HepG2 (cell line): Measurements from ENCODE around the gene SLC17A9. TPM values are rescaled to one million over a fixed set of nuclear protein-coding genes. Genes with fewer than 3 reads are reported as not detected.

Source experiments
- ATF3 ChIP-seq: sonication (generic); formaldehyde crosslinking; IDR thresholded peaks from 2 replicates; pipeline ENCODE4 v1.4.0; 2020; ENCODE audit warnings: missing genetic modification reagents
- CCAR2 ChIP-seq: fragments of 200-400 bp; formaldehyde crosslinking; optimal IDR thresholded peaks from 2 replicates; pipeline ENCODE3; 2018; ENCODE audit warnings: low read depth, mild to moderate bottlenecking, low read length, moderate library complexity
- DNMT1 ChIP-seq: sonication (generic); formaldehyde crosslinking; IDR thresholded peaks from 2 replicates; pipeline ENCODE4 v1.5.1; 2020; ENCODE audit warnings: mild to moderate bottlenecking, missing genetic modification reagents
- EP300 ChIP-seq, 3 experiments: sonication (generic) in 1 of 3; formaldehyde crosslinking in 1 of 3; IDR thresholded peaks; 2 replicates each; pipeline versions ENCODE4 v1.5.1 to v1.6.1; 2011 to 2020; ENCODE audit warnings: low read depth in 2 of 3, low read length in 2 of 3, borderline replicate concordance in 1 of 3, improper control_type of control experiment in 1 of 3, mild to moderate bottlenecking in 1 of 3, missing genetic modification reagents in 1 of 3, moderate library complexity in 1 of 3
- EZH2 ChIP-seq: conservative IDR thresholded peaks from 2 replicates; pipeline ENCODE4 v1.6.1; 2012; ENCODE audit warnings: mild to moderate bottlenecking, low read depth, low read length, moderate library complexity
- GPN1 ChIP-seq: sonication (generic); formaldehyde crosslinking; IDR thresholded peaks from 2 replicates; pipeline ENCODE4 v1.5.1; 2020; ENCODE audit warnings: missing genetic modification reagents, borderline replicate concordance
- HOMEZ ChIP-seq: IDR thresholded peaks from 2 replicates; pipeline ENCODE4 v1.6.1; 2016; ENCODE audit warnings: low read depth
- IRX3 ChIP-seq: sonication (generic); formaldehyde crosslinking; IDR thresholded peaks from 2 replicates; pipeline ENCODE4 v1.8.1; 2023; ENCODE audit warnings: mild to moderate bottlenecking, low read depth, missing genetic modification reagents, borderline replicate concordance
- KAT7 ChIP-seq: IDR thresholded peaks from 2 replicates; pipeline ENCODE4 v1.6.1; 2018; ENCODE audit warnings: borderline replicate concordance, missing compliant biosample characterization
- LRRFIP1 ChIP-seq: sonication (generic); formaldehyde crosslinking; conservative IDR thresholded peaks from 2 replicates; pipeline ENCODE4 v1.4.0; 2020; ENCODE audit warnings: missing genetic modification reagents
- MIXL1 ChIP-seq: IDR thresholded peaks from 2 replicates; pipeline ENCODE4 v1.6.1; 2016
- MXD4 ChIP-seq: IDR thresholded peaks from 2 replicates; pipeline ENCODE4 v1.6.1; 2016; ENCODE audit warnings: mild to moderate bottlenecking, missing biosample characterization, missing genetic modification reagents
- NAIF1 ChIP-seq: sonication (generic); formaldehyde crosslinking; IDR thresholded peaks from 2 replicates; pipeline ENCODE4 v1.5.0; 2020; ENCODE audit warnings: mild to moderate bottlenecking, missing genetic modification reagents, borderline replicate concordance
- NRL ChIP-seq: sonication (generic); formaldehyde crosslinking; IDR thresholded peaks from 2 replicates; pipeline ENCODE4 v1.5.0; 2020; ENCODE audit warnings: missing genetic modification reagents, mild to moderate bottlenecking, moderate library complexity, borderline replicate concordance
- PCBP2 ChIP-seq: fragments of 200-400 bp; formaldehyde crosslinking; optimal IDR thresholded peaks from 2 replicates; pipeline ENCODE3; 2018; ENCODE audit warnings: low read length, low read depth; ENCODE audit not compliant: poor library complexity, severe bottlenecking
- PLSCR1 ChIP-seq: sonication (generic); formaldehyde crosslinking; IDR thresholded peaks from 2 replicates; pipeline ENCODE4 v1.5.0; 2020; ENCODE audit warnings: missing genetic modification reagents, mild to moderate bottlenecking, borderline replicate concordance
- RFX3 ChIP-seq: IDR thresholded peaks from 2 replicates; pipeline ENCODE4 v1.6.1; 2016; ENCODE audit warnings: missing biosample characterization, missing genetic modification reagents
- SP1 ChIP-seq, 2 experiments: fragments of 450-650 bp in 1 of 2; sonication (generic) in 1 of 2; formaldehyde crosslinking in 1 of 2; IDR thresholded peaks; 2 replicates each; pipeline versions ENCODE4 v1.4.0 to v1.6.1; 2016 to 2020; ENCODE audit warnings: missing genetic modification reagents in 1 of 2
- TERF1 ChIP-seq: sonication (generic); formaldehyde crosslinking; IDR thresholded peaks from 2 replicates; pipeline ENCODE4 v1.8.0; 2022; ENCODE audit warnings: mild to moderate bottlenecking, missing genetic modification reagents, moderate library complexity
- ZBTB38 ChIP-seq: sonication (generic); formaldehyde crosslinking; IDR thresholded peaks from 2 replicates; pipeline ENCODE4 v1.5.1; 2020; ENCODE audit warnings: mild to moderate bottlenecking, missing genetic modification reagents
- ZNF543 ChIP-seq: sonication (generic); formaldehyde crosslinking; IDR thresholded peaks from 2 replicates; pipeline ENCODE4 v1.4.0; 2020; ENCODE audit warnings: mild to moderate bottlenecking, missing genetic modification reagents
- ZNF550 ChIP-seq: sonication (generic); formaldehyde crosslinking; IDR thresholded peaks from 2 replicates; pipeline ENCODE4 v1.4.0; 2020; ENCODE audit warnings: mild to moderate bottlenecking, missing genetic modification reagents, borderline replicate concordance
- polyA plus RNA-seq, 8 experiments: library from polyadenylated mRNA; depleted of rRNA in 3 of 8; stranded (reverse) in 7 of 8; unstranded in 1 of 8; fragments of >200 nt; fragmentation: Illumina TruSeq in 4 of 8; extraction: Trizol in 4 of 8; gene quantifications; 2 replicates each; pipeline versions ENCODE4 v1.2.1 to v1.2.3, GENCODE V29; 2011 to 2016; ENCODE audit warnings: low read depth in 4 of 8, missing spikeins in 1 of 8, mixed read lengths in 1 of 8; ENCODE audit not compliant: insufficient read depth in 1 of 8
- total RNA-seq, 5 experiments: library from RNA; depleted of rRNA; stranded (reverse); fragments of >200 nt; fragmentation: Illumina TruSeq; extraction: Trizol; gene quantifications; 2 replicates each; pipeline ENCODE4 v1.2.3, GENCODE V29; 2016; ENCODE audit warnings: low read depth in 1 of 5

SLC17A9 gene
- total and polyA plus RNA-seq, 2 of the 13 experiments (the other 11 are each of a cell fraction or from before 2014, with no cell fraction given), result 110 to 191 TPM

- TF ChIP-seq TERF1 (CRISPR knock-in tag) (no peak), MIXL1 (CRISPR knock-in tag) (peak; percentile 98), CCAR2 (no peak), ZNF543 (CRISPR knock-in tag) (peak; percentile 80; the same call in 1 of the 2 replicates), SP1 (IDR thresholded peaks at IDR 0.05) (no peak), SP1 (CRISPR knock-in tag; IDR thresholded peaks at IDR 0.05) (peak; percentile 59), EP300 (IDR thresholded peaks at IDR 0.05; ENCODE audit: low read depth in 2 of 2, low read length in 2 of 2) (peak; percentile 52 to 96), EP300 (CRISPR knock-in tag; IDR thresholded peaks at IDR 0.05; ENCODE audit: borderline replicate concordance) (peak; percentile 95), GPN1 (CRISPR knock-in tag) (no peak), ATF3 (peak; percentile 79), KAT7 (peak; percentile 93), NAIF1 (peak; percentile 74; the same call in 1 of the 2 replicates), RFX3 (CRISPR knock-in tag) (peak; percentile 34), PCBP2 (no peak), NRL (CRISPR knock-in tag) (no peak; the same call in 1 of the 2 replicates), LRRFIP1 (CRISPR knock-in tag) (no peak), EZH2 (no peak), HOMEZ (CRISPR knock-in tag) (peak; percentile 99), MXD4 (CRISPR knock-in tag) (peak; percentile 93; the same call in 1 of the 2 replicates), DNMT1 (CRISPR knock-in tag) (peak; percentile 52; the same call in 1 of the 2 replicates), ZBTB38 (CRISPR knock-in tag) (peak; percentile 95), PLSCR1 (CRISPR knock-in tag) (no peak; the same call in 1 of the 2 replicates), IRX3 (CRISPR knock-in tag) (peak; percentile 87; the same call in 1 of the 2 replicates), ZNF550 (CRISPR knock-in tag) (no peak)
Measured at GRCh38 chr20:62916703-62917476, 35.6 kb upstream of the SLC17A9 start (continued).
